Measurements from ENCODE around the gene PTDSS2. TPM values are rescaled to one million over a fixed set of nuclear protein-coding genes. Genes with fewer than 3 reads are reported as not detected.

The PTDSS2 gene
- total and polyA plus RNA-seq, 7 donors = 11.8 to 26.0 (median 19.6) TPM

GRCh38 chr11:428295-428694 lies 21.8 kb upstream of the PTDSS2 start:
- no peak overlapping the region for H3K27ac ChIP-seq
- intact Hi-C loops (cut with DNase I) = no loop called here
- H3K9me3 ChIP-seq = no peaks in the 10 kb centered on the region
- H3K4me3 ChIP-seq = no peak overlapping the region
- H3K4me1 ChIP-seq = no peaks in the 10 kb centered on the region
- no peak for TF ChIP-seq CTCF (IDR thresholded peaks at IDR 0.05)
- DNase-seq (peak; percentile 12 to 30), ATAC-seq (no peak)
- H3K27me3 ChIP-seq (ENCODE audit: insufficient read depth in 3 of 3, low read length in 2 of 3) = peaks cover 2 to 29% (median 6%) of the 10 kb centered on the region in 3 donors
- WGBS, 3 donors = 85 to 86% (median 85%) methylated on average over 24 of the region's 24 CpGs
- H3K36me3 ChIP-seq (ENCODE audit: insufficient read depth in 1 of 2, low read depth in 1 of 2) = no peaks in the 10 kb centered on the region

- no peaks in the 10 kb centered on the region for H3K9me3 ChIP-seq
- ATAC-seq = no peak
- H3K27me3 ChIP-seq (ENCODE audit: insufficient read depth in 3 of 3, low read length in 2 of 3) = peaks cover 0 to 21% (median 4%) of the 10 kb centered on the region in 3 donors
- H3K4me3 ChIP-seq = no peak overlapping the region
- WGBS, 3 donors = 80 to 90% (median 82%) methylated on average over 25 to 27 of the region's 27 CpGs
- no peaks in the 10 kb centered on the region for H3K36me3 ChIP-seq (ENCODE audit: insufficient read depth in 1 of 2, low read depth in 1 of 2)
- peak; percentile 11 to 50 for DNase-seq
- intact Hi-C loops (cut with DNase I) = no loop called here
- H3K4me1 ChIP-seq = no peaks in the 10 kb centered on the region
- no peak for TF ChIP-seq CTCF (IDR thresholded peaks at IDR 0.05)
- no peak overlapping the region for H3K27ac ChIP-seq
Observed at GRCh38 chr11:429391-429790, 20.7 kb upstream of the PTDSS2 start.

- intact Hi-C loops (cut with DNase I) = no loop called here
- WGBS, 3 donors = 30 to 44% (median 41%) methylated on average over 22 to 25 of the region's 25 CpGs
Observed at GRCh38 chr11:429931-430456, 20.1 kb upstream of the PTDSS2 start.

GRCh38 chr11:431921-432320 lies 18.2 kb upstream of the PTDSS2 start:
- H3K36me3 ChIP-seq (ENCODE audit: insufficient read depth in 1 of 2, low read depth in 1 of 2) = no peaks in the 10 kb centered on the region
- no peak for ATAC-seq
- H3K27me3 ChIP-seq (ENCODE audit: insufficient read depth in 3 of 3, low read length in 2 of 3) = peaks cover 0 to 7% (median 4%) of the 10 kb centered on the region in 3 donors

More at GRCh38 chr11:429931-430456, 20.1 kb upstream of the PTDSS2 start:
- Histone ChIP-seq H3K36me3 (ENCODE audit: insufficient read depth in 1 of 2, low read depth in 1 of 2) (no peaks in the 10 kb centered on the region), H3K27ac (no peak overlapping the region), H3K4me3 (no peak overlapping the region), H3K27me3 (ENCODE audit: insufficient read depth in 3 of 3, low read length in 2 of 3) (peaks cover 0 to 18% (median 4%) of the 10 kb centered on the region in 3 donors), H3K9me3 (no peaks in the 10 kb centered on the region), H3K4me1 (no peaks in the 10 kb centered on the region)
- ATAC-seq (no peak), DNase-seq (peak; percentile 7 to 31)
- no peak for TF ChIP-seq CTCF (IDR thresholded peaks at IDR 0.05)

More at GRCh38 chr11:431921-432320, 18.2 kb upstream of the PTDSS2 start:
- Histone ChIP-seq H3K27ac (no peak overlapping the region), H3K4me3 (no peak overlapping the region), H3K4me1 (no peaks in the 10 kb centered on the region), H3K9me3 (no peaks in the 10 kb centered on the region)
- intact Hi-C loops (cut with DNase I) = no loop called here
- WGBS, 3 donors = 79 to 86% (median 83%) methylated on average over 9 to 13 of the region's 13 CpGs
- DNase-seq = no peak
- no peak for TF ChIP-seq CTCF (IDR thresholded peaks at IDR 0.05)

All from psoas muscle (tissue), 8 donors.